Smooth muscle cell (in vitro differentiated cells): Measurements from ENCODE around the gene SIGLEC7. TPM values are rescaled to one million over a fixed set of nuclear protein-coding genes. Genes with fewer than 3 reads are reported as not detected.

ENCODE experiments used
- DNase-seq: peaks from one replicate; lab custom pipeline; 2025; ENCODE audit not compliant: unreplicated experiment; lab: John Stamatoyannopoulos, UW
- H2AFZ ChIP-seq: fragments of 200-600 bp; sonication (generic); 2 replicates; pipeline ENCODE4 v1.6.0; 2016; ENCODE audit warnings: antibody characterized with exemption, low read depth, mild to moderate bottlenecking
- H3F3A ChIP-seq: fragments of 200-600 bp; sonication (generic); 2 replicates; pipeline ENCODE4 v1.6.0; 2017; ENCODE audit warnings: antibody characterized with exemption, low read depth
- H3K27ac ChIP-seq: fragments of 200-600 bp; sonication (generic); 2 replicates; pipeline ENCODE4 v1.5.1; 2016; ENCODE audit warnings: low read depth, mild to moderate bottlenecking
- H3K27me3 ChIP-seq: fragments of 200-600 bp; sonication (generic); 2 replicates; pipeline ENCODE4 v1.6.1; 2016; ENCODE audit warnings: low read depth, mild to moderate bottlenecking
- H3K36me3 ChIP-seq: fragments of 200-600 bp; sonication (generic); 2 replicates; pipeline ENCODE4 v1.5.1; 2016; ENCODE audit warnings: low read depth
- H3K4me1 ChIP-seq: fragments of 200-600 bp; sonication (generic); 2 replicates; pipeline ENCODE4 v1.5.1; 2016; ENCODE audit warnings: low read depth
- H3K4me2 ChIP-seq: fragments of 200-600 bp; sonication (generic); 2 replicates; pipeline ENCODE4 v1.6.0; 2016; ENCODE audit warnings: mild to moderate bottlenecking
- H3K4me3 ChIP-seq: fragments of 200-600 bp; sonication (generic); 2 replicates; pipeline ENCODE4 v1.5.1; 2016; ENCODE audit warnings: mild to moderate bottlenecking
- H3K79me2 ChIP-seq: fragments of 200-600 bp; sonication (generic); 2 replicates; pipeline ENCODE4 v1.6.0; 2016; ENCODE audit warnings: low read depth, mild to moderate bottlenecking
- H3K9ac ChIP-seq: fragments of 200-600 bp; sonication (generic); 2 replicates; pipeline ENCODE4 v1.6.0; 2016; ENCODE audit warnings: low read depth
- H3K9me3 ChIP-seq: fragments of 200-600 bp; sonication (generic); replicated peaks from 2 replicates; pipeline ENCODE4 v1.5.1; 2016; ENCODE audit warnings: low read depth
- H4K20me1 ChIP-seq: fragments of 200-600 bp; sonication (generic); 2 replicates; pipeline ENCODE4 v1.6.0; 2016; ENCODE audit warnings: low read depth
- CTCF ChIP-seq: fragments of 200-600 bp; sonication (generic); IDR thresholded peaks from 2 replicates; pipeline ENCODE4 v1.5.1; 2017; ENCODE audit warnings: borderline replicate concordance, mild to moderate bottlenecking, antibody characterized with exemption; ENCODE audit not compliant: insufficient read depth, poor library complexity, severe bottlenecking
- WGBS: methylation state at CpG from one replicate; pipeline ENCODE4 v1.1.7; 2016; ENCODE audit warnings: low lambda C conversion rate; 5-methylcytosine and 5-hydroxymethylcytosine counted together
- polyA plus RNA-seq: library from polyadenylated mRNA; unstranded; fragments of >200 nt; fragmentation: Nextera tagmentation; extraction: Ambion mirVana; gene quantifications from 2 replicates; pipeline ENCODE4 v1.2.1, GENCODE V29; 2016
- total RNA-seq: library from RNA; depleted of rRNA; stranded (reverse); fragments of >200 nt; gene quantifications from 2 replicates; pipeline ENCODE4 v1.2.3, GENCODE V29; 2014

The SIGLEC7 gene
- total and polyA plus RNA-seq, 2 experiments from 2014 or later, result not detected

- no peak for TF ChIP-seq CTCF
- H3K9me3 ChIP-seq, result no peaks in the 10 kb centered on the region
- DNase-seq, result no peak
- WGBS, result 100% methylated on average over 7 of the region's 7 CpGs
- H3K27me3 ChIP-seq, result no peaks in the 10 kb centered on the region
- H3K9ac ChIP-seq, result no peak overlapping the region
- H2AFZ ChIP-seq, result no peak overlapping the region
- no peak overlapping the region for H3K4me3 ChIP-seq
- H3K79me2 ChIP-seq, result peaks cover 12% of the 10 kb centered on the region
- H3K4me1 ChIP-seq, result peaks cover 5% of the 10 kb centered on the region
- no peaks in the 10 kb centered on the region for H3F3A ChIP-seq
- peaks cover 42% of the 10 kb centered on the region for H4K20me1 ChIP-seq
- H3K4me2 ChIP-seq, result no peak overlapping the region
- no peak overlapping the region for H3K27ac ChIP-seq
- H3K36me3 ChIP-seq, result no peaks in the 10 kb centered on the region
Measured at GRCh38 chr19:51102991-51103390, 39.1 kb upstream of the SIGLEC7 start.

DNA sequence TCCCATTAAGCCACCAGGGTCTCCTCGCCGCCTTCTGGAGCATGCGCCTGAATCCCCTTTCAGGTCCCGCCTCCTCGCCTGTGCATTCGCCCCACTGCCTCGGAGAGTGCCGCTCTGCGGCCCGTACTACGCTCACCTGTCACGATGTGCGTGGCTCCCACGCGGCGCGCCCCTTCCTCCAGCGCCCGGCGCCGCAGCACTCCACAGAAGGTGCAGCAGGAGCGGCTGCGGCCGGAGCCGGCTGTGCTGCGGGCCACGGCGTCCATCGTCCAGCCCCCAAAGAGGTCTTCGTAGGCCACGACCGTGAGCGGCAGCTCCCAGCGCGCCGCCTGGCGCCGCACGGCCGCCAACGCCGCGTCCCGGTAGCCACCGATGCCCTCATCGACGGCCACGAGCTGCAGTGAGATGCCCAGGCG, 38.2 kb upstream of the SIGLEC7 start:
- Histone ChIP-seq H3K4me3 (no peak overlapping the region), H3K9me3 (no peaks in the 10 kb centered on the region), H4K20me1 (peaks cover 41% of the 10 kb centered on the region), H3F3A (no peaks in the 10 kb centered on the region), H3K27me3 (no peaks in the 10 kb centered on the region), H3K4me2 (no peak overlapping the region), H3K9ac (no peak overlapping the region), H2AFZ (no peak overlapping the region), H3K36me3 (no peaks in the 10 kb centered on the region), H3K79me2 (peaks cover 12% of the 10 kb centered on the region), H3K4me1 (peaks cover 5% of the 10 kb centered on the region), H3K27ac (no peak overlapping the region)
- no peak for TF ChIP-seq CTCF
- WGBS, result over 99% methylated on average over 30 of the region's 49 CpGs
- no peak for DNase-seq

DNA sequence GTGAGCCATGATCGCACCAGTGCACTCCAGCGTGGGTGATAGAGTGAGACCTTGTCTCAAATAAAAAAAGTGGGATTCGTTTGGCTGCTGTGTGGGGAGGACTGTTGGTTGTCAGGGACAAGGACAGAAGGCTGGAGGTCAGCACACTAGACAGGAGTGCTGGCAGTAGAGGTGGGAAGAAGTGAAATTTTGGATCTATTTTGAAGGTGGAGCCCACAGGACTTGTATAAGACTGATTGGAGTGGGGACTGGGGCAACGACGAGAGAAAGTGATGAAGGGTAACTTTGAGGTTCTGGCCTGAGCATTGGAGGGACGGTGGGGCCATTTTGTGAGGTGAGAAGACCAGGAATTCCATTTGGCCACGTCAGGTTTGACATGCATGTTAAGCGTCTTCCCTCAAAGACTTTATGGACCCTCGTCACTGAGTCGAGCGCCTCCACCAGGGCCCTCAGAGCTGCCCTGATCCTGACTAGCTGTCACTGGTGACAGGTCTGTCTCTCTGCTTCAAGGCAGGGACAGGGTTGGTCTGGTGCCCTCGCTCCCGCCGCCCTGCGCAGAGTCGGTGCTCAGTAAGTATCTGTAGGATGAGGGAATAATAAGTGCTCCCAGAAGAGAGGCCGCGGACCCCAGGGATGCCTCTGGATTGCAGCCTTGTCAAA, 34.6 kb upstream of the SIGLEC7 start:
- 25% methylated on average over 18 of the region's 18 CpGs for WGBS

More for the DNA sequence above, 34.6 kb upstream of the SIGLEC7 start:
- no peaks in the 10 kb centered on the region for H3K36me3 ChIP-seq
- no peaks in the 10 kb centered on the region for H3F3A ChIP-seq
- peak overlapping the region; percentile 60 for H3K27ac ChIP-seq
- peak overlapping the region; percentile 90 for H3K4me2 ChIP-seq
- H3K79me2 ChIP-seq, result peaks cover 12% of the 10 kb centered on the region
- H2AFZ ChIP-seq, result peak overlapping the region; percentile 56
- H3K9me3 ChIP-seq, result no peaks in the 10 kb centered on the region
- H3K4me3 ChIP-seq, result peak overlapping the region; percentile 72
- peaks cover 6% of the 10 kb centered on the region for H4K20me1 ChIP-seq
- peaks cover 5% of the 10 kb centered on the region for H3K4me1 ChIP-seq
- no peaks in the 10 kb centered on the region for H3K27me3 ChIP-seq
- no peak for TF ChIP-seq CTCF
- H3K9ac ChIP-seq, result peak overlapping the region; percentile 78
- no peak for DNase-seq
